Amniotic stem cell (primary cell): ENCODE data around the gene FHOD1.
A peak's percentile ranks its signal among the peaks of the same experiment; 100 is the strongest.

Experiments
- DNase-seq: peaks from one replicate; lab custom pipeline; 2025; lab: John Stamatoyannopoulos, UW

The FHOD1 gene

DNA sequence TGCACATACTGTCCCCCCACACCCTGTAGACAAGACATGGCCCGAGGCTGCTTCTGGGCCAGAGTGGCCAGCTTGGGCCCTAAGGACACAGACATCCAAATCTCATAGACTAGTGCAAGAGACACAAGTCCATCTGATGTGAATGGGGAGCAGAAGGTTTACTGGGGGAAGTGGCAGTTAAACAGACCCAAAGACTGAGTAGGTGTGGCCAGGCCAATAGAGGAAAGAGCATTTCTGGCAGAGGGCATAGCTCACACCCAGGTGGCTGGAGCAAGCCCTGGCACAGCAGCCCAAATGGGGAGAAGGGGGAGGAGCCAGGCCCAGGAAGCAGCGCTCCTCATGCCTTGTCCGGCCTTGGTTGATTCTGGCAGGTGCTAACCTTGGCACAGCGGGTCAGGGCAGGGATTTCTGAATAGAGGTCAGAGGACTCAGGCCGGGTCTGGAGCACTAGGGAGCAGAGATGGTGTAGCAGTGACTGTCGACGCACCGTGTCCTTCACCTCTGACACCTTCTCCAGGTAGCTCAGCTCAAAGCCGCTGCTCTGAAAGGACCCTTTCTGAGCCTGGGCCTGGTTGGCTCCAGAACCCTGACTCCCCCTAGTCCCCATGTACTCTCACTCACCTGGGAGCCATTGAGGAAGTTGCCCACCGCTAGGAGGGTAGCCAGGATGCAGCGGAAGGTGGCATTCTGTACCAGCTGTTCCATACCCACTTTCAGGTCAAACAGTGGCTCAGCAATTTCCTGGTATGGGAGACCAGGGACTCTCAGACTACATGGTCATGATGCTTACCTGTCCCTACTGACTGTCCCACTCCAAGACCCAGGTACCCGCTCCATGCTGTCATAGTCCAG is 16.2 kb downstream of the FHOD1 start:
- no peak for DNase-seq

- no peak for DNase-seq
Observed at GRCh38 chr16:67229906-67230808, 17.1 kb downstream of the FHOD1 start.

DNA sequence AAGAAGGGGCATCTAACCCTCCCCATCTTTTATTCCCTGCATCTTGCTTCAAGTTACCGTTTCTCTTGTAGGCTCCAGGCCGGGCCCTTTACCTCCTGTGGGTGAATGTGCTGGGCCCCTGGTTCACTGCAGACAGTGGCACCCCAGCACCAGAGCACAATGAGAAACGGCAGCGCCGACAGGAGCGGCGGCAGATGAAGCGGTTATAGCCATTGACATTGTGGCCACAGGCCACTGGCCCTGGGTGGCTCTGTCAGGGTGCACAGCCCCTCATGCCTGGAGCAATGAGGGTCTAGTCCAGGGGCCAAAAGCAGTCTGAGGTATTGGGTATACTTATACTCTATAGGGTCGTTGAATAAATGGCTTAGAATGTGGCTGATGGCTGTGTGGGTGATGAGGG is 18.4 kb downstream of the FHOD1 start:
- no peak for DNase-seq

DNA sequence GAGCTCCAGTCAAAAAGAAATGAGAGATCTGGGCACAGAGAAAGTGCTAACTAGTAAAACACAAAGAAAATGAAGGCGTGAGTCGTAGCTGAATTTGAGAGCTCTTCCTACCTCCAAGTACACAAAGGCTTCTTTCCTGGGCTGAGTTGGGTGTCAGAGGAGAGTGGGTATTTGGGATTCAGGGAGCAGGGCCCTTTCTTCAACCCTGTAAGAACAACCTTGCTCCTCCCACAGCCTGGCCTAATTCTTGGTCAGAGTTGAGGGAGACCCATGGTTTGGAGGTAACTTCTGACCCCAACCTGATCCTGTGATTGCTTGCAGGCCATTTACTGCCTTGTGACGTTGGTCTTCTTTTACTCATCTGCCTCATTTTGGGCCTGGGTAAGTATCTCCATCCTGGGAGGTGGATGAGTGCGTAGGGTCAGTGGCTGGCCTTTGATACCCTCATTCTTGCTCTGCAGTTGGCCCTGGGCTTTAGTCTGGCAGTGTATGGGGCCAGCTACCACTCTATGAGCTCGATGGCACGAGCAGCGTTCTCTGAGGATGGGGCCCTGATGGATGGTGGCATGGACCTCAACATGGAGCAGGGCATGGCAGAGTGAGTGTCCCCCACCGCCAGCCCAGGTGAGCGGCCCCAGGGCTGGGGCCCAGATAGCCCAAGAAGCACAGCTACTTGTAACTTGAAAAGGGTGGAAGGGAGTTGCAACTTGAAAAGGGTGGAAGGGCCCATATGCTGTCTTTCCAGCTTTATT is 19.1 kb downstream of the FHOD1 start:
- no peak for DNase-seq

DNA sequence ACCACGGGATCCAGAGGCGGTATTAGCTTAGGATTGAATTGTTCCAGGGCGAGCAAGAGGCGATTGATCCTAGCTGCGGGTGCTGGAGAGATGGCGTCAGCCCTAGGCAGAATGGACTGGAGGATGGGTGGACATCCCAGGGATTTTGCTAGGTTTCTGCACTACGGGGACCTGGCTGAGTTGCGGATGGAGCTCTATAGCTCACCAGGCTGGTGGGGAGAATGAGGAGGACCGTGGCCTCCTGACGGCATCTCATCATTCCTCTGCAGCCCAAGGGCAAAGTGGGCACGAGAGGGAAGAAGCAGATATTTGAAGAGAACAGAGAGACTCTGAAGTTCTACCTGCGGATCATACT is 19.7 kb downstream of the FHOD1 start:
- no peak for DNase-seq

- DNase-seq = peak; percentile 92
Observed at GRCh38 chr16:67226804-67227566, 20.3 kb downstream of the FHOD1 start, which contains the start of gene TMEM208. TMEM208 (plus strand) TSS chr16:67227130; CDS start chr16:67227219, 89 bp downstream.

- no peak for DNase-seq
Observed at GRCh38 chr16:67226295-67226803, 20.9 kb downstream of the FHOD1 start.

GRCh38 chr16:67223992-67224391 is 23.3 kb downstream of the FHOD1 start:
- no peak for DNase-seq

DNA sequence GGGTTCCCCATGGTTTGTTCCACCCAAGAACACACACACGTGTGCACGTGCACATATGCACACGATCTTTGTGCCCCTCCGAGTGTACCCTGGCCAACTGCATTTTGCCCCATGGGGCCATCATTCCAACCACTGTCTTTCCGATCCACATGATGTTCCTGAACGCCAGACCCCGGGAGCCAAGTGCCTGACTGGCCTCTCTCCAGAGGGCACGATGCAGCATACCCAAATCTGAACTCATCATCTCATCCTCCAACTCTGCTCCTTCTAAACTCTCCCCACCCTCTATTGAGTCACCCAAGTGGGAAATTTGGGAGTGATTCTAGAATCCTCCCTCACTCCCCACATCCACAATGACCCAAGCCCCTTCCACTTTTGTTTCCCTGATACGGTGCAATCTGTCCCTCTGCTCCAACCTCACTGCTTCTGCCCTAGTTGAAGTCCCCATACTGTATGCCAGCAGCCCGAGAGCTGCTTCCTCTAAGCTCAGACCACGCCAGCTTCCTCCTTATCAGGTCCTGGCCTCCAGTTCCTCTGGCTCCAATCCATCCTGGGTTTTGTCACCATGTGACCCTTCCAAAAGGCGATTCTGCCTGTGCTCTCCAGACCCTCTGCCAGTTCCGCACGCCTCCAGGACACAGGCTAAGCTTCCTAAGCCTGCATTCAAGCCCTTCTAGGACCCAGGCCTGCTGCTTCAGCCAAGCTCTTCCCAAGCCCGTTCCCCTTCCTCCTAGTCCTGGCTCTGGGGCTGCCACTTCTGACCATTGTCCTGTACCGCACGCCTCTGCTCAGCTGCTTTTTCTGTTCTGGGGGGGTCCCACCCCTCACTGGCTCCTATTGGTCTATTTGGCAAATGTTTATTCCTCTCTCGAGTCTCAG is 30.4 kb downstream of the FHOD1 start:
- no peak for DNase-seq

DNA sequence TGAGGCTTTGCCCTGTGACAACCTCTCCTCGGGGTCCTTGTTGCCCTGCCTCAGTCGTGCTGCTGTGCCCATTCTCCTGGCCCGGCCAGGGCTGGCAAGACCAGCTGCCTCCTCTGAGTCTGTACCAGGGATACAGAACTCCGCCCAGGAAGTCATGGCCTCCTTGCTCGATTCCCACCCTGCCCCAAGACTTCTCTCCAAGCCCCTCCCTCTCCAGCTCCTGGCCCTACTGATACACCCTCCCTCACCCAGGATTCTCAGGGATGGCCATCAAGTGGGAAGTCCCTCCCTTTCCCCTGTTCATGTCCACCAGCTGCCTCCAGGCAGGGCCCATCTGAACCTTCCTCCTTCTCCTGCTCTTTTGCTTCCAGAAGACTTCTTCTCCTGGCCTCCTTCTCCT is 31.6 kb downstream of the FHOD1 start:
- DNase-seq = no peak

GRCh38 chr16:67213197-67214019 is 33.9 kb downstream of the FHOD1 start:
- DNase-seq = no peak

DNA sequence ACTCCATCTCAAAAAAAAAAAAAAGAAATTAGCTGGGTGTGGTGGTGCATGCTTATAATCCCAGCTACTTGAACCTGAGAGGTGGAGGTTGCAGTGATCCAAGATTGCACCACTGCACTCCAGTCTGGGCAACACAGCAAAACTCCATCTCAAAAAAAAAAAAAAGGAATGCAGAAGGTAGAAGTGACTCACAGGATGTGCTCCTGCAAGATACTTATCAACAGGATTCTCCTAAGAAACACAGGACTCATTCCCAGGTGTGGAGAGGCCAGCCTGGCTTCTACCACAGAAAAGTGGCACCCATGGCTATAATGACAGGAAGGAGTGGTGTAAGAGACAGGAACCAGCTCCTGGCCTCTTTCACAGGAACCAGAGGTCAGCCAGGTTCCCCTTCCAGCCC is 34.5 kb downstream of the FHOD1 start:
- no peak for DNase-seq

- no peak for DNase-seq
Observed at GRCh38 chr16:67211674-67212073, 35.6 kb downstream of the FHOD1 start.

GRCh38 chr16:67210069-67210937 is 37.0 kb downstream of the FHOD1 start:
- DNase-seq = no peak

DNA sequence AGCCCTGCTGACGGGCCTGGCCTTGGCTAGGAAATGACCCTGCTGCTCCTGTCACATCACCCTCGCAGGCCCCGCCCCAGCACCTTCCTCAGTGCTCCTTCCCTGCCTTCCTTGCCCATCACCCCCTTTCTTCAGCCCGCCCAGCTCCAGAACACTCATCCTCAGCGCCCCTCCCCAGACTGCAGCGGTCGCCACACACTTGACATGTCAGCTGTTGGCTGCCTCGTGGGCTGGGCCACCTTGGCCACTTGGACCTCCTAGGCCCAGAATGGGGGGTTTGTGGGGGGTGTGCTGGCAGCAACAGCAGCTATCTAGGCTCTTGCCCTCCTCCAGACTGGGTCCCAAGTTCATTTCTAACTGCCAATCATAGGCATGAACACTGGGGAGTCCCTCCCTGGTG is 37.7 kb downstream of the FHOD1 start:
- DNase-seq = no peak

- no peak for DNase-seq
Observed at GRCh38 chr16:67208154-67208896, 39.0 kb downstream of the FHOD1 start.

- no peak for DNase-seq
Observed at GRCh38 chr16:67207249-67208091, 39.8 kb downstream of the FHOD1 start.
